Testis (tissue), 2 donors: ENCODE data around the gene HOXB3.

Experiments
- CTCF ChIP-seq, 3 experiments: fragments of 450-650 bp in 2 of 3; fragments of 200-600 bp in 1 of 3; sonication (generic) in 1 of 3; IDR thresholded peaks; one replicate each; pipeline ENCODE4 v1.5.1; 2016 to 2019; ENCODE audit warnings: antibody characterized with exemption in 3 of 3, mild to moderate bottlenecking in 2 of 3, moderate library complexity in 1 of 3
- POLR2A ChIP-seq: fragments of 450-650 bp; IDR thresholded peaks from one replicate; pipeline ENCODE4 v1.6.1; 2017; ENCODE audit warnings: antibody characterized with exemption, mild to moderate bottlenecking, moderate library complexity

- no peak for TF ChIP-seq POLR2A
- TF ChIP-seq CTCF (IDR thresholded peaks at IDR 0.05) = no peak
Measured at GRCh38 chr17:48530208-48530886, 59.7 kb downstream of the HOXB3 start.
